Stomach (tissue), 9 donors: ENCODE measurements around the gene UMAD1. TPM values are rescaled to one million over a fixed set of nuclear protein-coding genes. Genes with fewer than 3 reads are reported as not detected.

Experiments
- DNase-seq, 2 donors: peaks; one replicate each; pipeline versions ENCODE4 v3.0.0 to v3.0.0-alpha.2; 2013 to 2019
- H3K27ac ChIP-seq, 5 donors: fragments of 200-600 bp in 4 of 5; sonication (generic) in 4 of 5; one replicate each; pipeline ENCODE4 v1.5.1; 2013 to 2019; ENCODE audit warnings: mild to moderate bottlenecking in 1 of 5, moderate library complexity in 1 of 5
- H3K27me3 ChIP-seq, 3 donors: fragments of 200-600 bp; sonication (generic); one replicate each; pipeline ENCODE4 v1.5.1; 2017 to 2019; ENCODE audit warnings: mixed run types in 1 of 3
- H3K36me3 ChIP-seq, 4 donors: fragments of 200-600 bp; sonication (generic); 1 replicate in 3 of 4; 2 replicates in 1 of 4; pipeline ENCODE4 v1.5.1; 2016 to 2019
- H3K4me1 ChIP-seq, 4 donors: fragments of 200-600 bp; sonication (generic); one replicate each; pipeline ENCODE4 v1.5.1; 2016 to 2019
- H3K4me3 ChIP-seq, 4 donors: fragments of 200-600 bp; sonication (generic) in 3 of 4; one replicate each; pipeline ENCODE4 v1.5.1; 2016 to 2019; ENCODE audit warnings: mild to moderate bottlenecking in 1 of 4
- H3K9me3 ChIP-seq, 4 donors: fragments of 200-600 bp; sonication (generic); one replicate each; pipeline ENCODE4 v1.5.1; 2016 to 2019
- CTCF ChIP-seq, 7 experiments: fragments of 450-650 bp in 4 of 7; fragments of 200-600 bp in 3 of 7; sonication (generic) in 3 of 7; IDR thresholded peaks; one replicate each; pipeline ENCODE4 v1.5.1; 2016 to 2019; ENCODE audit warnings: antibody characterized with exemption in 7 of 7, control low read depth in 2 of 7, mild to moderate bottlenecking in 1 of 7
- EP300 ChIP-seq: sonication (generic); formaldehyde crosslinking; IDR thresholded peaks from one replicate; pipeline ENCODE4 v1.6.1; 2017; ENCODE audit warnings: antibody characterized with exemption
- POLR2A ChIP-seq, 4 donors: fragments of 450-650 bp; IDR thresholded peaks; one replicate each; pipeline ENCODE4 v1.6.1; 2016; ENCODE audit warnings: antibody characterized with exemption in 4 of 4, control low read depth in 2 of 4, mild to moderate bottlenecking in 1 of 4, moderate library complexity in 1 of 4
- POLR2AphosphoS5 ChIP-seq, 3 donors: sonication (generic); formaldehyde crosslinking; IDR thresholded peaks; one replicate each; pipeline ENCODE4 v1.6.1; 2016; ENCODE audit warnings: antibody characterized with exemption in 3 of 3
- WGBS, 5 donors: extraction: QIAGEN DNeasy Blood & Tissue Kit in 3 of 5; methylation state at CpG; one replicate each; pipeline versions ENCODE4 v1.1.5 to v1.1.7; 2013 to 2018; 5-methylcytosine and 5-hydroxymethylcytosine counted together
- intact Hi-C: fragments of 100-400 bp; cut with DNase I; formaldehyde crosslinking; loops from one replicate; pipeline ENCODE4 v1.15.1; 2023; ENCODE audit warnings: low total_unique reads
- polyA plus RNA-seq, 3 donors: library from polyadenylated mRNA; stranded (reverse); fragments of 200-250 nt; gene quantifications; one replicate each; pipeline ENCODE4 v1.2.3, GENCODE V29; 2013
- total RNA-seq, 5 donors: library from RNA; depleted of rRNA; stranded (reverse); fragments of >200 nt; gene quantifications; one replicate each; pipeline versions ENCODE4 v1.1.0 to v1.2.3, GENCODE V29; 2014 to 2016
- donor health status: healthy with polysubstance abuse.
- donor health status: Bipolar disorder and iron deficiency.
- donor health status: healthy.

The UMAD1 gene
- total and polyA plus RNA-seq, 8 donors: 7.8 to 175 (median 30.1) TPM

GRCh38 chr7:7662527-7662926 lies 22.0 kb downstream of the UMAD1 start:
- Histone ChIP-seq H3K4me3 (no peak overlapping the region), H3K27me3 (no peaks in the 10 kb centered on the region), H3K4me1 (peaks cover 0 to 45% (median 27%) of the 10 kb centered on the region in 4 donors), H3K9me3 (no peaks in the 10 kb centered on the region), H3K27ac (no peak overlapping the region), H3K36me3 (no peaks in the 10 kb centered on the region)
- peak in 1 of 7 experiments; percentile 5 for TF ChIP-seq CTCF (IDR thresholded peaks at IDR 0.05)
- TF ChIP-seq EP300: no peak
- 89 to 94% (median 90%) methylated on average over 6 of the region's 6 CpGs for WGBS, 5 donors
- intact Hi-C loops: no loop called here
- peak in 1 of 2 donors; percentile 38 for DNase-seq

- TF ChIP-seq EP300: no peak
- H3K4me1 ChIP-seq: peaks cover 0 to 46% (median 29%) of the 10 kb centered on the region in 4 donors
- no peak for DNase-seq
- intact Hi-C loops: no loop called here
- no peaks in the 10 kb centered on the region for H3K36me3 ChIP-seq
- H3K9me3 ChIP-seq: no peaks in the 10 kb centered on the region
- WGBS, 5 donors: 45 to 59% (median 49%) methylated on average over 3 of the region's 3 CpGs
- H3K4me3 ChIP-seq: no peak overlapping the region
- H3K27ac ChIP-seq: no peak overlapping the region
- H3K27me3 ChIP-seq: no peaks in the 10 kb centered on the region
Observed at GRCh38 chr7:7664291-7664690, 23.7 kb downstream of the UMAD1 start.

- DNase-seq: no peak
- no peak for TF ChIP-seq CTCF (IDR thresholded peaks at IDR 0.05)
- no peak overlapping the region for H3K27ac ChIP-seq
- H3K4me3 ChIP-seq: no peak overlapping the region
- intact Hi-C loops: no loop called here
- 81 to 97% (median 88%) methylated on average over 1 of the region's 1 CpG for WGBS, 5 donors
- H3K4me1 ChIP-seq: peaks cover 0 to 46% (median 29%) of the 10 kb centered on the region in 4 donors
- no peaks in the 10 kb centered on the region for H3K27me3 ChIP-seq
- no peaks in the 10 kb centered on the region for H3K36me3 ChIP-seq
- no peaks in the 10 kb centered on the region for H3K9me3 ChIP-seq
Observed at GRCh38 chr7:7665031-7665430, 24.5 kb downstream of the UMAD1 start.

- H3K4me3 ChIP-seq: no peak overlapping the region
- TF ChIP-seq POLR2A (IDR thresholded peaks at IDR 0.05) (no peak), POLR2AphosphoS5 (IDR thresholded peaks at IDR 0.05) (no peak), CTCF (IDR thresholded peaks at IDR 0.05) (no peak), EP300 (no peak)
- 82 to 98% (median 93%) methylated on average over 2 of the region's 2 CpGs for WGBS, 5 donors
- intact Hi-C loops: no loop called here
- no peak for DNase-seq
- no peaks in the 10 kb centered on the region for H3K27me3 ChIP-seq
- no peak overlapping the region for H3K27ac ChIP-seq
- no peaks in the 10 kb centered on the region for H3K9me3 ChIP-seq
- H3K36me3 ChIP-seq: no peaks in the 10 kb centered on the region
- H3K4me1 ChIP-seq: peaks cover 0 to 48% (median 29%) of the 10 kb centered on the region in 4 donors
Observed at GRCh38 chr7:7667187-7667586, 26.6 kb downstream of the UMAD1 start.

- TF ChIP-seq EP300: no peak
- TF ChIP-seq POLR2A (IDR thresholded peaks at IDR 0.05): no peak
- no peak for TF ChIP-seq POLR2AphosphoS5 (IDR thresholded peaks at IDR 0.05)
- no peak for TF ChIP-seq CTCF (IDR thresholded peaks at IDR 0.05)
- no peak for DNase-seq
- 87 to 100% (median 97%) methylated on average over 1 of the region's 1 CpG for WGBS, 5 donors
- Histone ChIP-seq H3K9me3 (no peaks in the 10 kb centered on the region), H3K36me3 (peaks cover 0 to under 1% (median 0%) of the 10 kb centered on the region in 4 donors), H3K4me1 (peaks cover 0 to 43% (median 24%) of the 10 kb centered on the region in 4 donors), H3K27me3 (no peaks in the 10 kb centered on the region), H3K4me3 (no peak overlapping the region), H3K27ac (no peak overlapping the region)
- intact Hi-C loops: no loop called here
Observed at GRCh38 chr7:7668706-7669105, 28.2 kb downstream of the UMAD1 start.
